ENCODE measurements around the gene LAMA5. TPM values are rescaled to one million over a fixed set of nuclear protein-coding genes. Genes with fewer than 3 reads are reported as not detected.

Gene LAMA5
- polyA plus RNA-seq, 3 donors: 0.05 TPM; not detected in 2

DNA sequence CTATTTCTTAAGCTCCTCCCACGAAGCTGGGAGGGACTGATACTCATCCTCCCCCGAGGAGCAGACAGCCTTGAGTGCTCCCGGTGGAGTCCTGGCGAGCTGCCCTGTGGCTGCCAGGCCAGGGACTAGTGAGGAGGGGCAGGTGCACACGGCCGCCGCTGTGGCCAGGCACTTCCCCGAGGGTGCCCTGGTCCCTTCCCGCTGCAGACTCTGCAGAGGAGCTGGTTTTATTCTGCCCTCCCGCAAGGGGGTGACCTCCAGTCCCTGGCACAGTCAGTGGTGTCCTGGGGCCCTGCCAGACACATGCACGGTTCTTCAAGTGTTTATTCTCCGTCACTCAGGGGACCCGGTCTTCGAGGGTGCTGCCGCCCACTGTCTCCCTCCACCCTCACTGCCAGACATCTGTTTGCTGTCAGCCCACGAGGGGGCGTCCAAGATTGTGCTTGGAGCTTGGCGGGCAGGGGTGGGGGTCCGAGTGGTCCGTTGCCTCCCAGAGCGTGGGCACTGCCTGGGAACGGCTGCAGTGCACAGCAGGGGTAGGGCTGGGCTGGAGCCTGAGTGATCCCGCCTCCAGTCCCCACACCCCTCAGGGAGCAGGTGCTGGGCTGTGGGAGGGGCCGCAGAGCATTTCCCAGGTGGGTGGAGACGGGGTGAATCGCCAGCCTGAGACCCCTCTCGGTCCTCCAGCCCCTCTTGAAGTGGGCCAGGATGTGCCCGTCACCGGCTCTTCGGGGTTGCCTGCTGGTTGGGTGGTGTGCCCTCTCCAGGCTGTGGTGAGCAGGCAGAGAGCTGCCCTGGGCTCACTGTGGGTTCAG is 43.0 kb upstream of the LAMA5 start:
- Mint-ChIP-seq H3K9me3 (no peaks in the 10 kb centered on the region), H3K27ac (no peak overlapping the region), H3K4me3 (no peak overlapping the region), H3K4me1 (peaks cover 28% of the 10 kb centered on the region), H3K27me3 (ENCODE audit: low read depth in 3 of 3) (peaks cover 12 to 17% (median 13%) of the 10 kb centered on the region in 3 donors), H3K36me3 (no peaks in the 10 kb centered on the region)
- intact Hi-C loops (cut with micrococcal nuclease): loop anchor here (5.0 to 10.0 kb wide), 3 partner anchors 175 to 387 kb away; partner anchors contain the start of genes MRGBP (in 2 of the 2) and OSBPL2 (in 1 of the 2)
- H3K79me2 ChIP-seq (ENCODE audit: insufficient read depth, low read length): peaks cover 13% of the 10 kb centered on the region
- H3K27ac ChIP-seq (ENCODE audit: low read depth in 1 of 2, low read length in 2 of 2): no peak overlapping the region
- no peak overlapping the region for H3K4me3 ChIP-seq (replicated peaks in 1 of 3; ENCODE audit: low read depth in 2 of 3, low read length in 3 of 3)
- no peaks in the 10 kb centered on the region for H3K36me3 ChIP-seq (replicated peaks in 1 of 2; ENCODE audit: control insufficient read depth in 1 of 2, insufficient read depth in 2 of 2, low read length in 2 of 2)
- H3K4me1 ChIP-seq (ENCODE audit: control insufficient read depth in 1 of 2, insufficient read depth in 2 of 2, low read length in 2 of 2): peaks cover 29 to 36% of the 10 kb centered on the region in 2 donors
- H2AFZ ChIP-seq (ENCODE audit: insufficient read depth, low read depth, low read length, poor library complexity, severe bottlenecking): peak overlapping the region; percentile 41
- TF ChIP-seq, protein P1, sequence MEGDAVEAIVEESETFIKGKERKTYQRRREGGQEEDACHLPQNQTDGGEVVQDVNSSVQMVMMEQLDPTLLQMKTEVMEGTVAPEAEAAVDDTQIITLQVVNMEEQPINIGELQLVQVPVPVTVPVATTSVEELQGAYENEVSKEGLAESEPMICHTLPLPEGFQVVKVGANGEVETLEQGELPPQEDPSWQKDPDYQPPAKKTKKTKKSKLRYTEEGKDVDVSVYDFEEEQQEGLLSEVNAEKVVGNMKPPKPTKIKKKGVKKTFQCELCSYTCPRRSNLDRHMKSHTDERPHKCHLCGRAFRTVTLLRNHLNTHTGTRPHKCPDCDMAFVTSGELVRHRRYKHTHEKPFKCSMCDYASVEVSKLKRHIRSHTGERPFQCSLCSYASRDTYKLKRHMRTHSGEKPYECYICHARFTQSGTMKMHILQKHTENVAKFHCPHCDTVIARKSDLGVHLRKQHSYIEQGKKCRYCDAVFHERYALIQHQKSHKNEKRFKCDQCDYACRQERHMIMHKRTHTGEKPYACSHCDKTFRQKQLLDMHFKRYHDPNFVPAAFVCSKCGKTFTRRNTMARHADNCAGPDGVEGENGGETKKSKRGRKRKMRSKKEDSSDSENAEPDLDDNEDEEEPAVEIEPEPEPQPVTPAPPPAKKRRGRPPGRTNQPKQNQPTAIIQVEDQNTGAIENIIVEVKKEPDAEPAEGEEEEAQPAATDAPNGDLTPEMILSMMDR (IDR thresholded peaks at IDR 0.05): peak; percentile 52
- H3K9ac ChIP-seq (ENCODE audit: insufficient read depth, low read length, poor library complexity, severe bottlenecking): no peak overlapping the region
- H3K9me3 ChIP-seq (replicated peaks in 1 of 2; ENCODE audit: control insufficient read depth in 1 of 2, insufficient read depth in 1 of 2, low read length in 2 of 2): no peaks in the 10 kb centered on the region
- peaks cover 0 to 3% of the 10 kb centered on the region in 2 donors for H3K27me3 ChIP-seq (ENCODE audit: control insufficient read depth in 2 of 2, insufficient read depth in 2 of 2, low read length in 2 of 2)
- peaks cover 10% of the 10 kb centered on the region for H4K20me1 ChIP-seq (ENCODE audit: insufficient read depth, low read length)
- no peak overlapping the region for H3K4me2 ChIP-seq (replicated peaks; ENCODE audit: extremely low read depth, low read length, poor library complexity, severe bottlenecking)
- WGBS (ENCODE audit: insufficient coverage): 6% methylated on average over 18 of the region's 30 CpGs
- peak in 1 of 3 donors; percentile 22 for DNase-seq

- Mint-ChIP-seq H3K4me1 (peaks cover 32% of the 10 kb centered on the region), H3K9me3 (no peaks in the 10 kb centered on the region), H3K27ac (no peak overlapping the region), H3K4me3 (peak overlapping the region in 1 of 2 donors; percentile 24), H3K36me3 (peaks cover 0 to under 1% of the 10 kb centered on the region in 2 donors), H3K27me3 (ENCODE audit: low read depth in 3 of 3) (peaks cover 12 to 17% (median 13%) of the 10 kb centered on the region in 3 donors)
- WGBS (ENCODE audit: insufficient coverage): 96% methylated on average over 11 of the region's 12 CpGs
- Histone ChIP-seq H2AFZ (ENCODE audit: insufficient read depth, low read depth, low read length, poor library complexity, severe bottlenecking) (peak overlapping the region; percentile 41), H3K4me3 (replicated peaks in 1 of 3; ENCODE audit: low read depth in 2 of 3, low read length in 3 of 3) (no peak overlapping the region), H3K9ac (ENCODE audit: insufficient read depth, low read length, poor library complexity, severe bottlenecking) (no peak overlapping the region), H3K9me3 (replicated peaks in 1 of 2; ENCODE audit: control insufficient read depth in 1 of 2, insufficient read depth in 1 of 2, low read length in 2 of 2) (no peaks in the 10 kb centered on the region), H3K36me3 (replicated peaks in 1 of 2; ENCODE audit: control insufficient read depth in 1 of 2, insufficient read depth in 2 of 2, low read length in 2 of 2) (no peaks in the 10 kb centered on the region), H3K79me2 (ENCODE audit: insufficient read depth, low read length) (peaks cover 20% of the 10 kb centered on the region), H3K27ac (ENCODE audit: low read depth in 1 of 2, low read length in 2 of 2) (no peak overlapping the region), H3K4me1 (ENCODE audit: control insufficient read depth in 1 of 2, insufficient read depth in 2 of 2, low read length in 2 of 2) (peaks cover 30 to 41% of the 10 kb centered on the region in 2 donors), H4K20me1 (ENCODE audit: insufficient read depth, low read length) (peaks cover 10% of the 10 kb centered on the region), H3K4me2 (replicated peaks; ENCODE audit: extremely low read depth, low read length, poor library complexity, severe bottlenecking) (no peak overlapping the region), H3K27me3 (ENCODE audit: control insufficient read depth in 2 of 2, insufficient read depth in 2 of 2, low read length in 2 of 2) (peaks cover 0 to 3% of the 10 kb centered on the region in 2 donors)
- TF ChIP-seq, protein P1 (IDR thresholded peaks at IDR 0.05): no peak
- DNase-seq: no peak
- intact Hi-C loops (cut with micrococcal nuclease): loop anchor here (5.0 to 10.0 kb wide), 3 partner anchors 174 to 388 kb away; partner anchors contain the start of genes MRGBP (in 2 of the 2) and OSBPL2 (in 1 of the 2)
These were observed 42.2 kb upstream of the LAMA5 start for GRCh38 chr20:62409086-62409853.
